Muscle of leg (tissue), 11 donors: ENCODE measurements around the gene POU6F2. TPM values are rescaled to one million over a fixed set of nuclear protein-coding genes. Genes with fewer than 3 reads are reported as not detected.
A peak's percentile ranks its signal among the peaks of the same experiment; 100 is the strongest.
"Not testable (repeated sequence)": the region's sequence is repeated elsewhere in the genome, so short reads cannot be mapped to it uniquely, and the experiment has no call there.

Source experiments
- DNase-seq: peaks from one replicate; pipeline ENCODE4 v3.0.0; 2013
- H3K27ac ChIP-seq: one replicate; pipeline ENCODE4 v1.5.1; 2013; ENCODE audit warnings: mild to moderate bottlenecking, low read length, control low read depth
- H3K27me3 ChIP-seq: one replicate; pipeline ENCODE4 v1.6.1; 2013; ENCODE audit warnings: low read length; ENCODE audit not compliant: control insufficient read depth, insufficient read depth
- H3K36me3 ChIP-seq: one replicate; pipeline ENCODE4 v1.6.1; 2013; ENCODE audit warnings: low read length; ENCODE audit not compliant: control insufficient read depth, insufficient read depth
- H3K4me1 ChIP-seq: one replicate; pipeline ENCODE4 v1.6.1; 2013; ENCODE audit warnings: low read length; ENCODE audit not compliant: control insufficient read depth, insufficient read depth
- H3K4me3 ChIP-seq: one replicate; pipeline ENCODE4 v1.5.1; 2013; ENCODE audit warnings: low read length, control low read depth
- H3K9me3 ChIP-seq: replicated peaks from 2 replicates; pipeline ENCODE4 v1.6.1; 2013; ENCODE audit warnings: low read depth, low read length; ENCODE audit not compliant: control insufficient read depth
- WGBS: methylation state at CpG from one replicate; pipeline ENCODE4 v1.1.5; 2013; ENCODE audit warnings: missing lambda C conversion rate; ENCODE audit not compliant: insufficient coverage; 5-methylcytosine and 5-hydroxymethylcytosine counted together
- polyA plus RNA-seq, 8 donors: library from polyadenylated mRNA; unstranded; fragments of 120-200 nt; gene quantifications; one replicate each; pipeline versions ENCODE4 v1.2.1 to v1.2.3, GENCODE V29; 2013; ENCODE audit warnings: inconsistent platforms in 1 of 8, low replicate concordance in 1 of 8; ENCODE audit not compliant: insufficient read length in 8 of 8, insufficient read depth in 1 of 8
- total RNA-seq: library from RNA; stranded (reverse); fragments of 120-200 nt; gene quantifications from one replicate; pipeline ENCODE4 v1.2.4, GENCODE V29; 2013

The POU6F2 gene
- total and polyA plus RNA-seq, 9 donors: 0.05 to 0.54 (median 0.10) TPM; not detected in 1

GRCh38 chr7:39164887-39165286 is 187.2 kb downstream of the POU6F2 start:
- Histone ChIP-seq H3K4me3 (no peak overlapping the region), H3K36me3 (no peaks in the 10 kb centered on the region), H3K4me1 (no peaks in the 10 kb centered on the region), H3K9me3 (no peaks in the 10 kb centered on the region), H3K27me3 (no peaks in the 10 kb centered on the region), H3K27ac (no peak overlapping the region)
- no peak for DNase-seq
- WGBS: 66% methylated on average over 4 of the region's 4 CpGs

- Histone ChIP-seq H3K9me3 (no peaks in the 10 kb centered on the region), H3K4me3 (no peak overlapping the region), H3K27me3 (no peaks in the 10 kb centered on the region), H3K27ac (no peak overlapping the region), H3K4me1 (no peaks in the 10 kb centered on the region), H3K36me3 (no peaks in the 10 kb centered on the region)
- 71% methylated on average over 3 of the region's 8 CpGs for WGBS
- no peak for DNase-seq
These were observed 190.8 kb downstream of the POU6F2 start for GRCh38 chr7:39168403-39169098.

DNA sequence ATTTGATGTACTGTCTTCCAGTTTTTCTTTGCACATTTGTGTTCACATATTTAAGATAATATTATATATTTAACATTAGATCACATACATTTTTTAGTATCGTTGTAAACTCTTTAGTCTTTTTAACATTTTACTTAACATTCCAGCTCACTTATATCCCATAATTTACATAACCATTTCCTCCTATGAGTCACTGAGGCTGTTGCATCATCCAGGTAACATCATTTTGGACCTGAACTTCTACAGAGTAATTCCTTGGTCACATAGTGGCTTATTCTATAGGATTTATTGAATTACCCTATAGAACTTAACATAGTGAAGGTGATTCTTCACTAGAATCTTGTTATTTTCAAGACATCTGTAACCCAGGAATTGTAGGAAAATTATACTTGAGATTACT is 194.4 kb downstream of the POU6F2 start:
- Histone ChIP-seq H3K27ac (no peak overlapping the region), H3K4me3 (no peak overlapping the region), H3K9me3 (no peaks in the 10 kb centered on the region), H3K27me3 (no peaks in the 10 kb centered on the region), H3K4me1 (no peaks in the 10 kb centered on the region), H3K36me3 (no peaks in the 10 kb centered on the region)
- DNase-seq: no peak
- WGBS: no CpG with 5 or more reads among the region's 1 CpG

GRCh38 chr7:39181398-39181797 is 203.7 kb downstream of the POU6F2 start:
- no peaks in the 10 kb centered on the region for H3K4me1 ChIP-seq
- H3K27ac ChIP-seq: no peak overlapping the region
- no peaks in the 10 kb centered on the region for H3K9me3 ChIP-seq
- H3K27me3 ChIP-seq: no peaks in the 10 kb centered on the region
- whole genome bisulfite sequencing: 70% methylated on average over 3 of the region's 3 CpGs
- no peak for DNase-seq
- H3K4me3 ChIP-seq: no peak overlapping the region
- no peaks in the 10 kb centered on the region for H3K36me3 ChIP-seq

DNA sequence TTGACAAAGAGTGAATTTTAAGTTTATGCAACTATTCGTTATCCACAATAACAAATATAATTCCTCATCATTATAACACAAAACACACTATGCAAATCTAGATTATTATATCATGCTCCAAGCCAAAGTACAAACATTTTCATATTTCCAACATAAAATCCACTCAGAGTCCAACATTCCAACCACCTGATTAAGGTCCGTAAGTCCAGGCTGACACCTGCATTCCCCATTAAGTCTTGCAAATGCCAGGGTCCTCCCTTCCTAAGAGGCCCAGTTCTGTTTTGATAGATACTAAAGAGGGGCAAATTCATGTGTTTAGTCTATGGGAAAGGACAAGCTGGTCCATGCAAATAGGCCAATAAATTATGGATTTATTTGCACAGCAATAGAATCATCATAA is 206.1 kb downstream of the POU6F2 start:
- DNase-seq: no peak
- Histone ChIP-seq H3K9me3 (no peaks in the 10 kb centered on the region), H3K4me1 (no peaks in the 10 kb centered on the region), H3K27me3 (no peaks in the 10 kb centered on the region), H3K36me3 (no peaks in the 10 kb centered on the region), H3K4me3 (no peak overlapping the region), H3K27ac (no peak overlapping the region)
- WGBS: no CpG with 5 or more reads among the region's 2 CpGs

- DNase-seq: peak; percentile 4
- Histone ChIP-seq H3K36me3 (no peaks in the 10 kb centered on the region), H3K4me1 (no peaks in the 10 kb centered on the region), H3K27ac (no peak overlapping the region), H3K9me3 (no peaks in the 10 kb centered on the region), H3K27me3 (no peaks in the 10 kb centered on the region), H3K4me3 (no peak overlapping the region)
- WGBS: 86% methylated on average over 1 of the region's 3 CpGs
These were observed 206.7 kb downstream of the POU6F2 start for GRCh38 chr7:39184391-39184790.

DNA sequence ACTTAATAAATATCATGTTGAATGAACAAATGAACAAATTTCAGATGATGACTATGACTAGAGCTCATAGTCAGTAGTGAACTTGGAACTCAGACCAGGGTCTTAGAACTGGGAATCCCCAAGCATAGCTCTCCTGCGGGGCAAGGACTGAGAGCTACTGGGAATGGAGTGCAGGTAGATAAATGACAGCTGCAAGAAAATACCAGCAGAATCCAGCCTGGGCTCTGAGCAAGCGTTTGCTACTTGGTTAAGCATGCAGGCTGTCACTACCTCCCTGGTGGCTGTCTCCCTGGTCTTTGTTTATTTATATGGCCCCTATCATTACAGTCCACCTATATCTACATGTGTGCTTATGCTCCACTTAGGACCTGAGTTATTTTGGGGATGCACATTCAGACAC is 208.4 kb downstream of the POU6F2 start:
- Histone ChIP-seq H3K27ac (no peak overlapping the region), H3K4me1 (no peaks in the 10 kb centered on the region), H3K27me3 (no peaks in the 10 kb centered on the region), H3K36me3 (no peaks in the 10 kb centered on the region), H3K4me3 (no peak overlapping the region), H3K9me3 (no peaks in the 10 kb centered on the region)
- no peak for DNase-seq
- WGBS: 91% methylated on average over 1 of the region's 2 CpGs

DNA sequence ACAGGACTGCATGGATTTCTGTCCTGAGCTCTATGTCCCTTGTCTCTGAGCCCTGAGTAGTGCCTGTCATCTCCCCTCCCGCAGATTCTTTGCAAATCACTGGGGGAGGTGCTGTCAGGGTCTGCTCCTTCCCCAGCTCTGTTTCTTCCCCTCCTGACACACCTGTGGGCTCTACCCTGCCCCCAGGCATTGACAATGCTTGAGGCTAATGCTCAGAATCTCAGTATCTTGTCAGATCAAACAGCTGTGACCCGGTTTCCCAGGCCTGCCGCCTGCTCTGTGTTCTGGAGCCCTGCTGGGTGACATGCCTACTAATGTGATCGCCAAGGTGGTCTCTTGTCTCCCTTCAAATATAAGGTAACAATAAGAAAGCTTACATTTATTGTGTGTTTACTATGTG is 209.0 kb downstream of the POU6F2 start:
- H3K27me3 ChIP-seq: no peaks in the 10 kb centered on the region
- 64% methylated on average over 3 of the region's 4 CpGs for WGBS
- no peak overlapping the region for H3K27ac ChIP-seq
- no peak overlapping the region for H3K4me3 ChIP-seq
- DNase-seq: no peak
- H3K36me3 ChIP-seq: no peaks in the 10 kb centered on the region
- H3K4me1 ChIP-seq: no peaks in the 10 kb centered on the region
- H3K9me3 ChIP-seq: no peaks in the 10 kb centered on the region

DNA sequence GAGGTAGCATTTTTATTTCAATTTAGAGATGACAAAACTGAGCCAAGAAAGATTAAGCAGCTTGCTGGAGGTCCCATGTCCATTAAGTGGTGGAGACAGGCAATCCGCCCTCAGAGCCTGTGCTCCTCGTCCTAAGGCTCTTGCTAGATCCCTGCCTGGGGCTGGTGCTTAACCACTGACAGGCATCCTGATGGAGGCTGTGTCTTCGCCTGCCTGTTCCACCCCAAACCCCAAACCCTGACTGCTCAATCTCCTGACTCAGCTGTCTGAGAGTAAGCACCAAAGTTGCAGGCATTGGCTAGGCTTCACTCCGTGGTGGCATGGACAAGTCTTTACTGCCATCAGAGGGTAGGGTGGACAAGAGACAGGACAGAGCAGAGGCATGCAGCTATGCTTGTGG is 209.4 kb downstream of the POU6F2 start:
- DNase-seq: no peak
- H3K27me3 ChIP-seq: no peaks in the 10 kb centered on the region
- H3K27ac ChIP-seq: no peak overlapping the region
- H3K36me3 ChIP-seq: no peaks in the 10 kb centered on the region
- H3K4me3 ChIP-seq: no peak overlapping the region
- 64% methylated on average over 3 of the region's 4 CpGs for WGBS
- H3K4me1 ChIP-seq: no peaks in the 10 kb centered on the region
- no peaks in the 10 kb centered on the region for H3K9me3 ChIP-seq

GRCh38 chr7:39192476-39192875 is 214.8 kb downstream of the POU6F2 start:
- Histone ChIP-seq H3K36me3 (no peaks in the 10 kb centered on the region), H3K4me1 (no peaks in the 10 kb centered on the region), H3K4me3 (no peak overlapping the region), H3K9me3 (no peaks in the 10 kb centered on the region), H3K27me3 (no peaks in the 10 kb centered on the region), H3K27ac (no peak overlapping the region)
- no CpG with 5 or more reads among the region's 1 CpG for WGBS
- no peak for DNase-seq

DNA sequence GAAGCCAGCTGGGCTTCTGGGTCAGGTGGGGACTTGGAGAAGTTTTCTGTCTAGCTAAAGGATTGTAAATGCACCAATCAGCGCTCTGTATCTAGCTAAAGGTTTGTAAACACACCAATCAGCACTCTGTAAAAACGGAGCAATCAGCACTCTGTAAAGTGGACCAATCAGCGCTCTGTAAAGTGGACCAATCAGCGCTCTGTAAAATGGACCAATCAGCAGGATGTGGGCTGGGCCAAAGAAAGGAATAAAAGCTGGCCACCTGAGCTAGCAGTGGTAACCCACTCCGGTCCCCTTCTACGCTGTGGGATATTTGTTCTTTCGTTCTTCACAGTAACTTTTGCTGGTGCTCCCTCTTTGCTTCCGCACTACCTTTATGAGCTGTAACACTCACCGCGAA is 216.7 kb downstream of the POU6F2 start:
- WGBS: 92% methylated on average over 6 of the region's 10 CpGs
- H3K4me1 ChIP-seq, DNase-seq, H3K4me3 ChIP-seq, H3K9me3 ChIP-seq, H3K27me3 ChIP-seq, H3K36me3 ChIP-seq, H3K27ac ChIP-seq: not testable (repeated sequence)
